GM21447 (cell line): Measurements from ENCODE around the gene KRT71.

ENCODE experiments used
- ATAC-seq: cut with Tn5 transposase; IDR thresholded peaks from one replicate; pipeline ENCODE4 v1.9.1; 2021; ENCODE audit not compliant: unreplicated experiment

The KRT71 gene

DNA sequence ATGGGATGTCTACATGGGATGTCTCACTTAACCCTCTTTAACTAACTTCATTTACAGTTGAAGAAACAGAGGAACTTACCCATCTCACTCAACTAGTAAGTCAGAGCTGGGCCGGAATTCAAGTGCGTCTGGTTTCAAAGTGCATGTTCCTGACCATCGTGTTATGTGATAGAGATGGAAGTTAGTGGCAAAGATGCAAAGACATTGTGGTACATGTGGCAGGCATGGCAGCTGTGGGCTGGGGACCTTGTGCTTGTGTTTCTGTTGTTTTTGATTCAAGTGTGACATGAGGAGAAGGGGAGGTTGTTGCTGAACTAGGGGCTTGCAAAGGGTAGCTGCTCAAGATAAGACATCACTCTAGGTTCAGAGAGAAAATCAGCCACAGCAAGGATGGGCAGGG, 23.0 kb upstream of the KRT71 start:
- no peak for ATAC-seq

DNA sequence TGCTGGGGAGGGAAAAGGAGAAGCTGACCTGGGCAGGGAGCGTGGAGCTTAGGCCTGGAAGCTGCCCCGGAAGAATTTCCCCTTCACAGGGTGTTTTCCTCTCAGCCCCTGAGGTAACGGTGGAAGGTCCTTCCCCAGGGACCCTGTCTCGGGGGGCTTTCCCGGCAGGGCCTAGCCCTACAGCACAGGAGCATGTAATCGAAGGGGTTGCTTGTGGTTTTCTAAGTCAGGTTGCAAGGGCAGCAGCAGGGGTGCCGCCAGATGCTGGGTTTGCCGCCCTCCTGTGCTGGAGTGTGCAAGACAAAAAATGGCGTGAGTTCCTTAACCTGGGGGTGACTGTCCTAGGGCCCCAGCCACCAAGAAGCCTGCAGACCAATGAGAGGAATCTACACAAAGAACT, 22.3 kb upstream of the KRT71 start:
- ATAC-seq = no peak

DNA sequence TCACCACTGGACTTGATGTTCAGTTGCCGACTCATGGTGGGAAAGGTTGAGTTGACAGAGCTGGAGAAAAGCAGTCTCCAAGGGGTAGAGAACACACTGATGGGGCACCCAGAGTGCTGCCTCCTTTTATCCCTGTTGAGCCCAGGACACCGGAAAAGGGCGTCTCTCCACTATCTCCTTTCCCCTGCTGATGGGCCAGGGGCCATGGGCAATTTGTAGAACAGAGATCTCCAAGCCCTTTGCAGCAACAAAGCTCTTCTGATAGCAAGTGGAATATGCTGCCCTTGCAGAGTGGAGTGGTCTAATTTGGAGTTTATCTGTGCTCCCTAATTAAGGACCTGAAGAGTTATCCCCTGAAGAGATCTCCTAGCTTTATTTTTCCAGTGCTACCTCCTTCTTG, 20.8 kb upstream of the KRT71 start, which contains the start of gene KRT74:
TSS of gene KRT74 (minus strand) at position 101 of the 400 bp plus-strand sequence. CDS start at position 35, 66 bp downstream.
- no peak for ATAC-seq

DNA sequence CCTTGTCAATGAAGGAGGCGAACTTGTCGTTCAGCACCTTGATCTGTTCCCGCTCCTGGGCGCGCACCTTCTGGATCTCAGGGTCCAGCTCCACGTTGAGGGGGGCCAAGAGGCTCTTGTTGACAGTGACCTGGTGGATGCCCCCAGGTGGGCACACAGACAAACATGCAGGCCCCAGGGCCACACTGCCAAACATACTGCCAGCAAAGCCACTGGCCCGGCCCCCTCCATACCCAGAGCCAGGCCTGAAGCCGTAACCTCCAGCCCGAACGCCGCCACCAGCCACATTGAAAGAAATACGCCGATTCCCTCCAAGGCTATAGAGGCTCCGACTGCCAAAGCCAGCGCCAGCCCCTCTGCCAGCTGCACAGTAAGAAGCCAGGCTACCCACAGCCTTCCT, 20.4 kb upstream of the KRT71 start:
- no peak for ATAC-seq

DNA sequence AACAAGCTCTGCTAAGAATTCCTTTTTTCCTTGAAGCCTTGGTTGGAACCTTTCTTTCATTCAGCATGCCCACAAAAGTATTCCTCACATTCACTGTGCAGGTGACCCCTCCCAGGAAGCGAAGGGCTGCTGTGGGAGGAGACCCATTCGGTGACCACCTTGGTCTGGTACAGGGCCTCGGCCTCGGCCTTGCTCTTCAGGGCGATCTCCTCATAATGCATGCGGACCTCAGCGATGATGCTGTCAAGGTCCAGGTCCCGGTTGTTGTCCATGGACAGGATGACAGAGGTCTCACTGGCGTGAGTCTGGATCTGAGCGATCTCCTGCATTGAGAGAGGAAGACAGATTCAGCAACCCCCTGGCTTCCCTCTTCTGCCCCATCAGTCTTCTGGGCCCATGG, 17.6 kb upstream of the KRT71 start:
- ATAC-seq = no peak

DNA sequence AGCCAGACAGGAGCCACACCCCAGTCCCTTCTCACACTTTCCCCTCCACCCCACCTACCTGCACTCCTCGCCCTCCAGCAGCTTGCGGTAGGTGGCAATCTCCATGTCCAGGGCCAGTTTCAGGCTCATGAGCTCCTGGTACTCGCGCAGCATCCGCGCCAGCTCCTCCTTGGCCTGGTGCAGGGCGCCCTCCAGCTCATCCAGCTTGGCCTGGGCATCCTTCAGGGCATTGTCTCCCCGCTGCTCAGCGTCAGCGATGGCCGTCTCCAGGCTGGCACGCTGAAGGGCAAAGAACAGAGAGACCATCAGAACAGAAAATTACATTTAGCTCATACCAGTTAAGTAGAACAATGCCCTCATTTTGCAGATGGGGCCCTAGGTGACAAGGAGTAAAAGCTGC, 15.2 kb upstream of the KRT71 start:
- no peak for ATAC-seq

DNA sequence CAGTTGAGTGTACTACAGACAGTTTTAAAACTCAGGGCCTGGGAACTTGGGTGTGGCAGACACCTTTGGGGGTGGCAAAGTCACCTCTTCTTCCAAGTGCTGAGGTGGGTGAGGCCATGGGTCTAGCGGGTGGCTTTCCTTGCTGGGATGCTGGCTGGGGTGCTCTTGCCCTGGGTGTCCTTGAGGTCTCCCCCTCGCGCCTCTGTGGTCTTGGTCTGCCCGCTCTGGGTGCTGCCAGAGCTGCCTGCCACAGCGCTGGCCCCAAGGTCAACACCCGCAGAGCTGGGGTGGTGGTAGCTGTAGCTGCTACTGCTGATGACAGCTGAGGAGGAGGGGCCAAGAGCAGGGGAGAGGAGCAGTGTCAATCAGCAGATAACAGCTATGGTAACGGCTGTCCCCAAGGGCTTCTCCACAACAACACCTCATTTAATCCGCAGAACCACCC, 13.9 kb upstream of the KRT71 start:
- ATAC-seq = no peak

DNA sequence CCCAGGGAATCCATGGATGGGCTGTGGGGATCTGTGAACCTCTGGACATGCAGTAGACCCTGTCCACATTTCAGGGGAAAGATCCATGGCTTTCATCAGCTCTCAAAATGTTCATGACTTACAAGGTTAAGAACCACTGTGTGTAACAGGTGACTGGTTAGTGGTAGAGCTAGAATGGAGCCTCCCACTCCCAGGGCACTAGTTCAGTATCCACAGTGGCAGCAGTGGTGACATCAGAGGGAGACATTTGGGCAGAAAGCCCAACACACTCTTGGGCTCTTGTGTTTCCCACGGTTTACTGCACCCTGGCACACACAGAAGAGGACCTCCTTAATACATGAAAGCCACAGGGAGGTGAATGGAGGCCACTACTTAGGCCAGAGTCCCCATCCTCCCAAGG, 11.6 kb upstream of the KRT71 start:
- ATAC-seq = no peak

DNA sequence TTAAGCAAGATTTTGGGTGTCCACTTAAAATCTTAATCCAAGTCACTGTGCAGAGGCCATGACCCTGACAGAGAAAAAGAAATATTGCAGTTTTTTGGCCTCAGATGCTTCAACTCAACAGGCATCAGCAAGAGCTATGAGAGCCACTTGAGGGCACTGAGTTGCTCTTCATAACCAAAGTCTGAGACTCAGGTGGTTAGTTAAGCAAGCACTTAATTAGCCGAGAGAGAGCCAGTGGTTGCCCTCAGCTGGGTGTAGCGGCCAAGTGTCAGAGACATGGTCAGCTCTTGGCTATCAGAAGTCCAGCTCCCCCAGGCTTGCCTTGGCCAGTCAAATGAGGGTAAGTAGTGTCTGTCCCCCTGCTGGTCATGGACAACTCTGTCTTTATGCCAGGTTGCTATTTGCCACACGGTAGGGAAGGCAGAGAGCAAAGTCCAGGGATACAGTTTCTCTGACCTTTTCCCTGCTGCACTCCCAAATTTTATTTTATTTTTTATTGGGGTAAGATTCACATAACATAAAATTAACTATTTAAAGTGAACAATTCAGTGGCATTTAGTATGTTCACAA, 9.0 kb upstream of the KRT71 start:
- no peak for ATAC-seq

DNA sequence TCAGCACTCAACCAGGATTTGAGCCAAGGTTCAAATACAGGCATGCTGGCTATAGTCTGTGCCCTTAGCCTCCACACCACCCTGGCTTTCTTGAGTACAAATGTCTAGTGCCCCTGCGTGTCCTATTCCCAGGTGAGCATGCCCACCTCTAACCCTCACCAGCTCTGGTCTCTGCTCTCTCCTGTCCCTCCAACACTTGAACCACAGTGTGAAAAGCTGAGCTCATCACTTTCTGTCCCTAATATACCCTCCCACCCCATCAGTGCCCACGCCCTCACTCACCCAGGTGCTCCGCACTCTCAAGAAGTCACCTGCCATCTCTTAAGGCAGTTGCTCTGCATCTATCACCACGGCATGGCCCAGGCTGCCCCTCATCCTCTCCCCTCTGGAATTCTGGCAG, 7.0 kb upstream of the KRT71 start:
- no peak for ATAC-seq

DNA sequence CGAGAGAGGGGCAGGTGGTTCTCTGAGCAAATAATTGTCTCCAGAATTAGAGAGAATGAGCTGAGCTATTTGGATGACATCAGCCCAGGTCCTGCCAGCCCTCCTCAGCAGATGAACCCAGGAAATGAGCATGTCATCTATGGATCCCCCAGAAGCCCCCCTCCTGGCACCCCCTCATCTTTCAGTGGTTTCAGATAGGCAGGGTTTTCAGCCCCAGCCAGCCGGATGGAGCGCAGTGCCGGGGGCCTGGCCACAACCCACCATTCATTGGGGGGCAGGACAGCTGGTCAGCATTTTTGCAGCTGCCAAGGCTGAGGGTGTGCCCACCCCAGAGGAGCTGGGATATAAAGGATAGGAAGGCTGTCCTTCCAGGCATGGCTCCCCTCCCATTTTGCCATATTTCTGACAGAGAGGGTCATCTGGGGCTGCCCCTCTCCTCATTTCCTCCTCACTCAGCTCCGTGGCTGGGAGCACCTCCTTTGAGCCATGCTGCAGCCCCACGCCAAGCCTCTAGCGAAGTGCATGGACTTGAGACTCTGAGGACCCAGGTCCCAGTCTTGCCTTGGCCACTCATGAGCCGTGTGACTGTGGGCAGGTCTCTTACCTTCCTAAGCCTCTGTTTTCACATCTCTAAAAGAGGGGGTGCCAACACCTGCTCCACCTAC, 6.0 kb upstream of the KRT71 start:
- no peak for ATAC-seq

DNA sequence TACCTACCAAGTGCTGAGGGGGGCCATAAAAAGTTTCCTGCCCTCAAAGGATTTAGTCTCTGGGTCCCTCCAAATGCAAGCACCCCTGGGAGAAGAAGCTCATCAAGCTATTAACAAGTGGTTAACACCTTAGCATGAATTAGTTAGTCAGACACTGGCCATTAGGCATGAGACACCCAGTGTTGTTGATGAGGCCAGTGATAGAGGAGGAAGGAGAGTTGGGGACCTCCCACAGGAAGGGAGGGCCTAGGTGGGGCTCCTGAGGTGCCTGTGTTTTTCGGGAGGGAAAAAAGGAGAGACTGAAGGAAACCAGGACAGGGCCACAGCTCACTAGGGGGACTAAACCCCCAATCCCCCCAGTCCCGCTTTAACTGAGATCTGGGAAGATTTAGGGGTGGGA, 4.5 kb upstream of the KRT71 start:
- no peak for ATAC-seq

DNA sequence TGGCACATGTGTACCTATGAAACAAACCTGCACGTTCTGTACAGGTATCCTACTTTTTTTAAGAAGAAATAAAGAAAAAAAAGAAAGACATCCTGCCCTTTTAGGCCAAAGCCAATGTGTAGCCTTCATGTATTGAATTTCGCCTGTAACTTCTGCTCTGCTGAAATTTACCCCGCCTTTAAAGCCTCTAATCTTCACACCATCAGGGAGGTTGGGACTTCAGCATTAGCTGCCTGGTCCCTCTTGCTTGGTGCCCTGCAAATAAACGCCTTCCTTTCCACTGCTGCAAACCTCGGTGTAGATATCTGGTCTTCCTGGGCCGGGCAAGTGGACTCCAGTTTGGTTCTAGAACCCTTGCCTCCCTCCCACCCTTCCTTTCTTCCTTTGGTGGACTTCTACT, 2.6 kb upstream of the KRT71 start:
- ATAC-seq = no peak

DNA sequence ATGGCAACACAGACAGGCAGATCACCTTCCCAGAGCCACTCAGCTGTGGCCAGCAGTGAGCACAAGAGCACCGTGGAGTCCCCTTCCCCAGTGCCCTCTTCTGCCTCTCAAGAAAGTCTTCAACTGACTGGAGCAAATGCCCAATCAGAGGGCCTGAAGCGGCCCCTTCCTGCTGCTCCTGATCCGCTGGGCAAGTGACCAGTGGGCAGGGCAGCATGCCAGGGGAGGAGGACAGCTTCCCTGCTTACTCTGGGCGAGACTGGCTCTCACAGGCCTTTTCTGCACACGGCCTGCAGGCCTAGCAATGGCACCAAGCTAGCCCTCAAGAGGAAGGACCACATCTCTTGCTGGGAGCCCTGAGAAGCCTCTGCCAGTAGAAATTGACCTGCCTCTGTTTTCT, 890 bp downstream of the KRT71 start:
- ATAC-seq = no peak

DNA sequence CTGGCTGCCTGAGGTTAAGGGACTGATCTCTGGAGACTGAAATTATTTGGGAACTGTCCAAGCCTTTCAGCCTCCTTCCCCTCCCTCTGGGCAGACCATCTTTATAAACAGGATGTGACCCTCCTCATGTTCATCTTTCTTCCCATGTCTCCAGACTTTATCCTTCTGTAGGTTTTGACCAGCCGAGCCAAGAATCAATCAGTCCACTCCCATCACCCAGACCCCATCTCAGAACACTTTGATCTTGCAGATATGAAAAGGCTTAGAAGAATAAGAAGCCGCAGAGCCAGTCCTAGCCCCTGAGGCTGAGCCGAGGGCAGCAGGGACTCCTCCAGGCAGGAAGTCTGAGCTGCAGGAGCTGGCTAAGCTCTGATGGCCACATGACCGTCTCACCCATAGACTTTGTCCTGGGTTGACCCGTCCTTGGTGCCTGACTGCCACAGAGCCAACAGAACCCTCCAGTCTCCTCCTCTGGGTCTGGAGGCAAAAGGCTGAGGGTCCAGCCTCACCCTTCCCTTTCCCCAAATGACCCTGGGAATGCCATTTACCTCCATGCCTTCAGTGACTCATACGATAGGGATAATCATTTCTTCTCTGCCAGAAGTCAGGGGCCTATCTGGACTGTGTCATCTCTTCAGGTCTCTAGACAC, 1.6 kb downstream of the KRT71 start:
- ATAC-seq = no peak

DNA sequence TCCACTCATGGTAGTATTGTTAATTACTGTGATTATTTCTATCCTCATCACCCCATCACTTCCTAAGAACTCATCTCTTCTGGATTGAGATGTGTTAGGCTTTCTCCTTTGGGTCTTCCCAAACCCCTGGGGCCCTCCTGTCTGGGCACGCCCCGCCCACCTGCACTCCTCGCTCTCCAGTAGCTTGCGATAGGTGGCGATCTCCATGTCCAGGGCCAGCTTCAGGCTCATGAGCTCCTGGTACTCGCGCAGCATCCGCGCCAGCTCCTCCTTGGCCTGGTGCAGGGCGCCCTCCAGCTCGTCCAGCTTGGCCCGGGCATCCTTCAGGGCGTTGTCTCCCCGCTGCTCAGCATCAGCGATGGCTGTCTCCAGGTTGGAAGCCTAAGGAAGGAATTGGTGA, 6.8 kb downstream of the KRT71 start:
- ATAC-seq = no peak

DNA sequence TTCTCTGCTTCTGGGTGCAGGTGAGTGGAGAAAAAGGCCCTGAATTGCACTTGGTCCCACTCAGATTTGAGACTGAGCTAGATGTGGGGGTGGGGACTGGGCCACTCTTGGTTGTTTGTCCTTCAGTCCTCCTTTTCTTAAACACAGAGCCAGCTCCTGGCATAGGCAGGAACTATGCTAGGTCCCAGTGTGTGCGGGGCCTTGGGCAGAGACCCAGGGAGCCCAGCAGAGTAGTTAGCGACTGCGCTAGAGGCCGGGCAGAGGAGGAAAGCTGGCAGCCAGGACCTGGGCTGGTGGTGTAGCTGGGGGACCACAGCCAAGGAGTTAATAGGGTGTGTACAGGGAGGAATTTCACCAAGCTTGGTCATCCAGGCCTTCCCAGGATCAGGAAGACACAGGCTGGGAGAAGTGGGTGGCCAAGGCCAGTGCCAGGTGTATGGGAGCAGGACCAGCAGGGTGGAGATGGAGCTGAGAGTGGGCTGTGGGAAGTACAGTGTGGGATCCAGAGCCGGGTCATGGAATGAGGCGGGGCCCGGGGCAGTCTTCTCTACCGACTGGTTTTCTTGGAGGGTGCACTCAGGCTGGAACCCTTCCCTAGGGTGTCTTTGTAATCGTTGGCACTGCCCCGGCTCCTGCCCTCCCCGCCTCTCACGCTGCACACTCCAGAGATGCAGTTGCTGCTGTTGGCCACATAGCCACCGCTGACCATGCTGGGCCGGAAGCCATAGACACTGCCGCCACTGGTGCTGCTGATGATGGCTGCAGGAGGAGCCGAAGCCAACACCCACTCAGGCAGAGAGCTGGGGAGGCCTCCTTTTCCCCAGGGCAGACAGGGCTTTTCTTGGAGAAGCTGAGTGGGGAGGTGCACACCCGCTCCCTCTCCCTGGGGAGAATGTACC, 8.7 kb downstream of the KRT71 start:
- no peak for ATAC-seq

DNA sequence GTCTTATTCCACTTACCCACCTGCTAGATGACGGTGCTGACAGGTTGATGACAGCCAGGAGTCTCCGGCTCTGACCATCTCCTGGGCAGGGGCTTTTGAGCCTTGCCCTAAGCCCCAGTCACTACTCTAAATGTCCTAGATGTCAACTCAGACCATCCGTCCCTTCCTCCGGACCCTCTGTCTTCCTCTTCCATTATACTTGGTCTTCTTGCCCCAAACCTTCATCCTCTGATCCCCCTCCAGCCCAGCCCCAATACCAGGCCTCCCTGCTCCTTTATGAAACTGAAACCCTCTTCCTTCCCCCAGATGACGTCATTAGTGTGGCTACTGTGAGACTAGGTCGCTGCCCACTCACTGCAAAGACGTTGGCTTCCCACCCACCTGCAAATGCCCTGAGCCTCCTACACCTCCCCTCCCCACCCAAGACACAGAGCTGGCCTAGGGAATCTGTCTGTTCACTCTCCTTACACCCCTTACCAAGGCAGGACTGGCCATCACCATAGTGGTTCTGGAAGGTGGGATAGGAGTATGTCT, 10.1 kb downstream of the KRT71 start:
- no peak for ATAC-seq

DNA sequence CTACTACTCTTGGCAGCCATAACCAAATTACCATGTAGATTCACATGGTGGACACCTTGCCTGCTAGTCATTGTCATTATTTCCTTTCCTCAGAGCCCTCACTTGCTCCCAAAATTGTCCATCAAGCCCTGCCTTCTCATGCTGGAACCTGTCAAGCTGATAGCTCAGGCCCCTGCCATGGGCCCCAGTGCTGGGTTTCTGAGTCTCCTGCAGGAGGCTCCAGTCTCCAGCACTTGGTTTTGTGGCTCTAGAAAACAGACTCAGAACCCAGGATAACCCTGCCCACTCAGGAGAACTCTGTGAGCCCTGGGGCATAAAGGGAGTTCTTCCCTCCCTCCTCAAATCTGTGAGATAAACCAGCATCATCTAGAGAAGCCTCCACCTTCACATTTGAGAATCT, 10.8 kb downstream of the KRT71 start:
- ATAC-seq = no peak

DNA sequence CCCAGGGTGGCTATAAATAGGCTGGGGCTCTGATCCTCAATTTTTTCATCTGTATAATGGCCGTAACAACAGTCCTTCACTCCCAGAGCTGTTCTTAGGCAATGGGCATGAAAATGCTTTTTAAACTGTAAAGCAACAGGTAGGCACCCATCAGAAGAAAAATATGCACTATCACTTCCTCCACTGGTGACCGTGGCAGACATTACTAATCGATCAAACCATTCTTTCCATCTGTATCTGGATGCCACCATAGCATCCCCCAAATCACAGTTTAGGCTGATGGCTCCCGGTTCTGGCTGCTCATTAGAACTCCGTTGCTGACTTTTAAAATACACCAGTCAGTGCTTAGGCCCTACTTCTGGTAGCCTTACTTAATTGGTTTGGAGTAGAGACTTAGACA, 11.2 kb downstream of the KRT71 start:
- no peak for ATAC-seq

DNA sequence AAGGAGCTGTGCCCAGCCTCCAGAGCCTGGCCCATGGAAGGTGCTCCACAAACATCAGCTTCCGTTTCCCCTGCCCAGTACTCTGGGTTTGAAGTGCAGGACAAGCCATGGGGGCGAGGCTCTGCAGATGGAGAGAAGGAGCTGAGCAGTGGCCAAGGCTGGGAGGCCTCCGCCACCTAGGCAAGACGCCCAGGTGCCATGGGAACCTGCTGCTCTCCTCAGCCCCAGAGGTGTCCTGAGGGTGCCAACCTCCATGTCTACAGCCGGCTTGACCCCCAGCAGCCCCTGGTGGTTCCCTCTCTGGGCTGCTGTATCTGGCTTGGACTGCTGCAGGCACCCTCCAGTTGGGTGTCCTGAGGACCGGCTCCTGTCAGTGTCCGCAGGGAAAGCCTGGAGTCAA, 12.4 kb downstream of the KRT71 start:
- no peak for ATAC-seq
